HFF-Myc (cell line): Measurements from ENCODE around the gene HAAO.

Experiments
- DNase-seq: peaks from one replicate; pipeline ENCODE4 v3.0.0-alpha.2; 2011; ENCODE audit warnings: low read depth; ENCODE audit errors: extremely low read depth
- H3K4me3 ChIP-seq: replicated peaks from 2 replicates; pipeline ENCODE4 v1.5.1; 2011; ENCODE audit warnings: low read depth, mild to moderate bottlenecking, control low read depth, low read length
- TF ChIP-seq, protein P1 (sequence below): IDR thresholded peaks from 2 replicates; pipeline ENCODE4 v1.5.1; 2012; ENCODE audit warnings: mild to moderate bottlenecking, low read depth, low read length, control low read depth; ENCODE audit errors: missing control alignments

Gene HAAO

DNA sequence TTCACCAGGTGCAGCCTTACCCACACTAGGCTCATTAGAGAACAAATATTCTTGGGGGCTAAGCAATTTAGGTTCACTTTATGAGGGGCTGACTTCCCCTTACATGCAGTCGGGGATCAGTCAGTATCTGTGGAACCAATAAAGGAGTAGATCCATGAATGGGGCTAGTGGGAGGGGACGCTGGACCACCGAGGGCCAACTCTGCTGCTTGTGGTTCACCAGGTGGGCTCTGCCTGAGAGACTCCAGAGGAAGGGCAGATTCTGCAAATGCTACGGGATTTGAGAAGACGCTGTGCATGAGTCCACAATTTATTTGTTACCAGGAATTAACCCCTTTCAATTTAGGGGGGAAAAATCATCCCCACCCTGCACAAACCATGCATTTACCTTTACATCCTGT, 15.9 kb upstream of the HAAO start:
- no peak for DNase-seq
- TF ChIP-seq, protein P1, sequence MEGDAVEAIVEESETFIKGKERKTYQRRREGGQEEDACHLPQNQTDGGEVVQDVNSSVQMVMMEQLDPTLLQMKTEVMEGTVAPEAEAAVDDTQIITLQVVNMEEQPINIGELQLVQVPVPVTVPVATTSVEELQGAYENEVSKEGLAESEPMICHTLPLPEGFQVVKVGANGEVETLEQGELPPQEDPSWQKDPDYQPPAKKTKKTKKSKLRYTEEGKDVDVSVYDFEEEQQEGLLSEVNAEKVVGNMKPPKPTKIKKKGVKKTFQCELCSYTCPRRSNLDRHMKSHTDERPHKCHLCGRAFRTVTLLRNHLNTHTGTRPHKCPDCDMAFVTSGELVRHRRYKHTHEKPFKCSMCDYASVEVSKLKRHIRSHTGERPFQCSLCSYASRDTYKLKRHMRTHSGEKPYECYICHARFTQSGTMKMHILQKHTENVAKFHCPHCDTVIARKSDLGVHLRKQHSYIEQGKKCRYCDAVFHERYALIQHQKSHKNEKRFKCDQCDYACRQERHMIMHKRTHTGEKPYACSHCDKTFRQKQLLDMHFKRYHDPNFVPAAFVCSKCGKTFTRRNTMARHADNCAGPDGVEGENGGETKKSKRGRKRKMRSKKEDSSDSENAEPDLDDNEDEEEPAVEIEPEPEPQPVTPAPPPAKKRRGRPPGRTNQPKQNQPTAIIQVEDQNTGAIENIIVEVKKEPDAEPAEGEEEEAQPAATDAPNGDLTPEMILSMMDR: no peak

DNA sequence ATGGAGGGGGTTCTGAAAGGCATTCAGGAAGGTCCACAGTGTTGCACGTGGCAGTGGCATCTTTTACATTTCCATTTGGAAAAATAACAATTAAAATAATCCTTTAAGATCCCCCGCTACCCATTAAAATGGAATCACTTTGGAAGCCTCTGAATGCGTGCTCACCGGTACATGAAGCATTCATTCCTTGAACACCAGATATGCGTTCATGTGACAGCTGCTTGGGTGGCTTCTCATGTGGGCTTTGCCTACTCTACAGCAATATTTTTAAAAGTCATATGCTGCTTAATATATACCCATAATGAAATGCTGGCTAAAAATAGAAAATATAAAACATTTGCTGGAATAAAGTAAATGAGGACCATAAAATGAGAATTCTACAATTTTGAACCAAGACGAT, 14.4 kb upstream of the HAAO start:
- TF ChIP-seq, protein P1: no peak
- DNase-seq: no peak
- no peak overlapping the region for H3K4me3 ChIP-seq

More for the DNA sequence above, 15.9 kb upstream of the HAAO start:
- H3K4me3 ChIP-seq: no peak overlapping the region

DNA sequence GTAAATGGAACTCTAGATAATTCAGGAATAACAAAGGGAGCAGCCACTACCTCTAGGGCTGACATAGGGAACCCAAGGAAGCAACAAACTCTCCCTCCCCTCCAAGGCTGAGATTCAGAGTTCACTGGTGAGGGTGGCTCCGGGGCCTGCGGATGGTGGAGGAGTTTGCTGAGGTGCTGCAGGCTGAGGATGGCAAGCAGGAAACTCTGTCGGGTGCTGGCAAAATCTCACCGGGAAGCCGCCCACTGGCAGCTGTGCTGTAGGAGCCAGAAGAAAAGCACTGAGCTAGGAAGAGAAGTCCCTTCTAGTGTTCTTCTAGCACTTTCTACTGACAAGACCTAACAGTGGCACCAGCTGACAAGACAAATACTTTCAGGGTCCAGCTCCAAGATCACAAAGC, 12.5 kb upstream of the HAAO start:
- DNase-seq: no peak
- H3K4me3 ChIP-seq: no peak overlapping the region
- TF ChIP-seq, protein P1: no peak

DNA sequence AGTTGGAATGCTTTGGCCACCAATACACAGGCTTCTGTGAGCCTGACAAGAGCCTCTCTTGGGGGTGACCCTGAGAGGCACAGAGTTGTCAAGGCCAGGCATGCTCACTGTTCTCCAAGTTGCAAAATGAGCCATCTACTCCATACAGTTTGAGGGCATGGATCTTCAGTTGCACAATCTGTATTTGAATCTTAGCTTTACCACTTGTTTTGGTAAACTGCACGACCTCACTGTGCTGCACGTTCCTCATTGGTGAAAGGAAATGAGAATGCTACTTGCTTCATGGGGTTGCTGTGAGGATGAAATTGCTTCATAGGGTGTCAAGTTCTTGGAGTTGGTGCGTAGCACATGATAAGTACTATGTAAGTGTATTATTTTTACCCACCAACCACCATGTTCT, 12.0 kb upstream of the HAAO start:
- DNase-seq: no peak
- H3K4me3 ChIP-seq: no peak overlapping the region
- TF ChIP-seq, protein P1: no peak

DNA sequence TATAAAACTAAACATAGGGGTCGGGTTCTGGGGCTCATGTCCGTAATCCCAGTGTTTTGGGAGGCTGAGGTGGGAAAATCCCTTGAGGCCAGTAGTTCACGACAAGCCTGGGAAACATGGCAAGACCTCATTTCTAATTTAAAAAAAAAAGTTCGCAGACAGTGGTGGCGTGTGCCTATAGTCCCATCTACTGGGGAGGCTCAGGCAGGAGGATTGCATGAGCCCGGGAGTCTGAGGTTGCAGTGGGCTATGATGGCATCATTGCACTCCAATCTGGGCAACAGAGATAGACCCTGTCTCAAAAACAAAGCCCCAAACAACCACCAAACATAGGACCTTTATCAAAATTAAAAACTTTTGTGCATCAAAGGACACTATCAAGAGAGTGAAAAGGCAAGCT, 9.8 kb upstream of the HAAO start:
- H3K4me3 ChIP-seq: no peak overlapping the region
- TF ChIP-seq, protein P1: no peak
- no peak for DNase-seq

DNA sequence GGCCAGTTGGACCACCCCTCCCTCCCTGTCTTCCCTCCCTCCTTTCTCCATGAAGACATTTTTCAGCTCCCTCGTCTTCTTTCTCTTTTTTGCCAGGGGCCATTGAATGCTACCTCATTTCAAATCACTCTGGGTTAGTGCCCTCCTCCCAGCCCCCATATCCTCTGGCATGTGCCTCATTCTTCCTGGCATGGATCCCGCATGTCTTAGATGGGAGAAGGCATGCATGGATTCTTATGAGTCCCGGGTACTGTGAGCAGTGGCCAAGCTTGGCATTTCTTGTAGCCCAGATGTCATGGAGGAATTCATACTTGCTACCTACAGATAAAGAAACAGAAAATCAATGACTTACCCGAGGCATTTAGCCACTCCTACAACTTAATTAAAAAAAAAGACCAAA, 9.0 kb upstream of the HAAO start:
- TF ChIP-seq, protein P1: no peak
- no peak for DNase-seq
- H3K4me3 ChIP-seq: no peak overlapping the region

DNA sequence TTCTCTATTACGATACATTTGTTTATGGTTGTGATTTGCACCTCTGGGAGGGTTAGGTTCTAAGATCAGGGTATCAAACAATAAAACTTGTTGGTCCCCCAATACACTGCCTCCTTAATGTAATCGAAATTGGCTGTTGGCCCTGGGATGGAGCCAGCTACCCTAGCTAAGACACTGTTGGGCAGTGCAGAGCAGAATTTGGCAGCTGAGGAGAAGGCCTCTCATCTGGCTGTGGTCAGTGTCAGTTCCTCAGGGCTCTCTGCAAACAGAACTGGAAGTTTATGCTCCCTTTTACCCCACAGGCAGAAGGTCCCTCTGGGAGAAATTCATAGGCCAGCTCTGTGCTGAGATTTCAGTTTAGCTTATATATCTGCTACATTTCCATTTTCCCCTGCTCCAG, 8.6 kb upstream of the HAAO start:
- TF ChIP-seq, protein P1: no peak
- H3K4me3 ChIP-seq: no peak overlapping the region
- DNase-seq: no peak
